ENCODE results near the gene SUPT5H.
A peak's percentile ranks its signal among the peaks of the same experiment; 100 is the strongest.

The SUPT5H gene

DNA sequence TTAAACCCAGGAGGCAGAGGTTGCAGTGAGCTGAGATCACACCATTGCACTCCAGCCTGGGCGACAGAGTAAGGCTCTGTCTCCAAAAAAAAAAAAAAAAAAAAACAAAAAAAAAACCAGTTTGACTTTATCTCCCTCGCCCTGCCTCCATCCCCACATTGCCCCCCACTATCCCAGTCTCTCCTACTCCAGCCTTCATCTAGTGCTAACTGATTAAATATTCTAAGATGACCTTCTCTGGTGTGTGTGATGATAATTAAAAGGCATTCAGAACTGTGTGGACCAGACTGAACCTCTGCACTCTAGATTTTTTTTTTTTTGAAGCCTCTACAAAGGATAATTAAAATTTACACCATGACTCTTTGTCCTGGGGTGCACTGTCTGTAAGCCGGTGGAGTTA lies 47.4 kb downstream of the SUPT5H start:
- Histone ChIP-seq H3K9me3 (ENCODE audit: control insufficient read depth in 1 of 2, low read length in 2 of 2) (no peaks in the 10 kb centered on the region), H3K27ac (ENCODE audit: low read length) (no peak overlapping the region), H3K27me3 (ENCODE audit: low read depth, low read length) (peaks cover 4% of the 10 kb centered on the region)

DNA sequence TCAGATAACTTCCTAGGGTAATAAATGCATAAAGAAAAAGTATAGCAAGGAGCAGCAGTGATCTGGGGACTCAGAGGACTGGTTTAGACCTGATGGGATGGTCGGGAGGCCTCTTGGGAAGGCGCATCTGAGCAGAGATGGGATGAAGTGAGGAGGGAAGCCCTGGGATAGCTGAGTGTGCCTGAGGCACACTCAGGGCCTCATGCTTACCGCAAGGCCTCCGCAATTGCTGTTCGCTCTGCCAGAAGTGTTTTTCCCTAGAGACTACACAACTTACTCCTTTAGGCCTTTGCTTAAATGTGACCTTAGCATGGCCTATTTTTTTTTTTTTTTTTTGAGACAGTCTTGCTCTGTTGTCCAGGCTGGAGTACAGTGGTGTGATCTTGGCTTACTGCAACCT lies 49.3 kb downstream of the SUPT5H start:
- peaks cover 17% of the 10 kb centered on the region for H3K27me3 ChIP-seq (ENCODE audit: low read depth, low read length)
- no peak overlapping the region for H3K27ac ChIP-seq (ENCODE audit: low read length)
- peaks cover 4 to 22% of the 10 kb centered on the region in 2 donors for H3K36me3 ChIP-seq (ENCODE audit: control insufficient read depth in 1 of 2, insufficient read depth in 2 of 2, low read length in 2 of 2)
- no peak overlapping the region for H3K4me3 ChIP-seq (ENCODE audit: low read depth in 1 of 2, low read length in 2 of 2)
- no peaks in the 10 kb centered on the region for H3K9me3 ChIP-seq (ENCODE audit: control insufficient read depth in 1 of 2, low read length in 2 of 2)
- H3K4me1 ChIP-seq (ENCODE audit: control insufficient read depth in 1 of 2, insufficient read depth in 2 of 2, low read length in 2 of 2), result peaks cover 3 to 19% of the 10 kb centered on the region in 2 donors

More for the DNA sequence above, 47.4 kb downstream of the SUPT5H start:
- Histone ChIP-seq H3K4me3 (ENCODE audit: low read depth in 1 of 2, low read length in 2 of 2) (no peak overlapping the region), H3K4me1 (ENCODE audit: control insufficient read depth in 1 of 2, insufficient read depth in 2 of 2, low read length in 2 of 2) (peaks cover 0 to 3% of the 10 kb centered on the region in 2 donors), H3K36me3 (ENCODE audit: control insufficient read depth in 1 of 2, insufficient read depth in 2 of 2, low read length in 2 of 2) (peaks cover 20 to 41% of the 10 kb centered on the region in 2 donors)

DNA sequence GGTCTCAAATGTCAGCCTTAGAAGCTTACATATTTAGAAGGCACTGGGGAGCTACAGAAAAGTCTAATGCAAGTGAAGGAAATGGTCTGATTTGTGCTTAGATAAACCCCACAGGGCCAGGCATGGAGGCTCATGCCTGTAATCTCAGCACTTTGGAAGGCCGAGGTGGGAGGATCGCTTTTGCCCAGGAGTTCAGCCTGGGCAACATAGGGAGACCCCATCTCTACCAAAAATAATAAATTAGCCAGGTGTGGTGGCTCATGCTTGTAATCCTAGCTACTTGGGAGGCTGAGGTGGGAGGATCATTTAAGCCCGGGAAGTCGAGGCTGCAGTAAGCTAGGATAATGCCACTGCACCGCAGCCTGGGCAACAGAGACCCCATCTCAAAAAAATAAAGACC lies 50.7 kb downstream of the SUPT5H start:
- Histone ChIP-seq H3K4me1 (ENCODE audit: control insufficient read depth in 1 of 2, insufficient read depth in 2 of 2, low read length in 2 of 2) (peaks cover 3 to 19% of the 10 kb centered on the region in 2 donors), H3K27me3 (ENCODE audit: low read depth, low read length) (peaks cover 27% of the 10 kb centered on the region), H3K4me3 (ENCODE audit: low read depth in 1 of 2, low read length in 2 of 2) (no peak overlapping the region), H3K36me3 (ENCODE audit: control insufficient read depth in 1 of 2, insufficient read depth in 2 of 2, low read length in 2 of 2) (peaks cover 0 to 12% of the 10 kb centered on the region in 2 donors), H3K27ac (ENCODE audit: low read length) (no peak overlapping the region), H3K9me3 (ENCODE audit: control insufficient read depth in 1 of 2, low read length in 2 of 2) (no peaks in the 10 kb centered on the region)

DNA sequence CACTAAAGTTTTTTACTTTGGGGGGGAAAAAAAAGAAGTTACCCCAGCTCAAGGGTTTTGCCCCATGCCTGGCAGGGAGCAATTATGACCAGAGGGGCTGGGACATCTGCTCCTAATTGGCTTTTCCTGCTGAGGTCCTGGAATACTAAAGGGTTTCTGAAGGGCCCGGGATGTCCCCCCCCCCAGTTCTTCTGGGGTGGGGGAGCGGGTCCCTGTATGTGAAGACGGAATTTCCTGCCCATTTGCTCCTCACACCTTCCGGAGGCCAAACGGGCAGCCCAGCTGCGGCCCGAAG lies 52.3 kb downstream of the SUPT5H start:
- peaks cover 27% of the 10 kb centered on the region for H3K27me3 ChIP-seq (ENCODE audit: low read depth, low read length)
- H3K27ac ChIP-seq (ENCODE audit: low read length), result no peak overlapping the region
- H3K4me1 ChIP-seq (ENCODE audit: control insufficient read depth in 1 of 2, insufficient read depth in 2 of 2, low read length in 2 of 2), result peaks cover 3 to 19% of the 10 kb centered on the region in 2 donors
- H3K9me3 ChIP-seq (ENCODE audit: control insufficient read depth in 1 of 2, low read length in 2 of 2), result no peaks in the 10 kb centered on the region
- H3K36me3 ChIP-seq (ENCODE audit: control insufficient read depth in 1 of 2, insufficient read depth in 2 of 2, low read length in 2 of 2), result no peaks in the 10 kb centered on the region
- peak overlapping the region in 1 of 2 donors; percentile 40 for H3K4me3 ChIP-seq (ENCODE audit: low read depth in 1 of 2, low read length in 2 of 2)

DNA sequence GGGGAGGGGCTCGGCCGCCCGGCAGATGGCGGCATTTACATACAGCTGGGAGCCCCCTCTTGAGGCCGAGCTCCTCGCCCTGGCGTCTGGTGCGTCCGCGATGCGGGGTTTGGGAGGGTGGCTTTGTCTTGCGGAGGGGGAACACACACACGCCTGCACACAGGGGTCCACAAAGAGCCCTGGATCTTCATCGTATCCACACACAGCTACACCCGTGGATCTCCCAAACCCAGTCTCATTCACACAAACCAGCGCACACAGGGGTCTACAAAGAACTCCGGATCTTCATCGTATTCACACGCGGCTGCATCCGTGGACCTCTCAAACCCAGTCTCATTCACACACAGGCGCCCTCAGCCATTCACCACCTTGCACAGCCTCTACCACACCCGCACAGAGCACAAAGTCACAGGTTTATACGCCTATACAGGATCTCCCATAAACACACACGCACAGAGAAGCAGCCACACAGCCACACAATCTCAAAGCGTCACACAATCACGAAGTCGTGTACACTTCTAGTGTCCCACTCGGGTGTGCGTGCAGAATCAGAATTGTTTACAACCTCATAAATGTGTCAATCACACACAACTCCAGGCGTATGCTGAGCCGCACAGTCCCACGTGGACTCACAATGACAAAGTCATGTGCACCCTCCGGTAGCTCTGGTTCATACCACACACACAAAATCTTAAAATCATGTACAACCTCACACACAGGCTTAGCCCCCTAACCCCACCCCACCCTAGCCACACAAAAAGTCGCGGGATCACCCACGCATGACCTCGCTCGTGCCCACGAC lies 52.8 kb downstream of the SUPT5H start:
- Histone ChIP-seq H3K9me3 (ENCODE audit: control insufficient read depth in 1 of 2, low read length in 2 of 2) (no peaks in the 10 kb centered on the region), H3K36me3 (ENCODE audit: control insufficient read depth in 1 of 2, insufficient read depth in 2 of 2, low read length in 2 of 2) (no peaks in the 10 kb centered on the region), H3K27me3 (ENCODE audit: low read depth, low read length) (peaks cover 27% of the 10 kb centered on the region), H3K4me1 (ENCODE audit: control insufficient read depth in 1 of 2, insufficient read depth in 2 of 2, low read length in 2 of 2) (peaks cover 3 to 19% of the 10 kb centered on the region in 2 donors), H3K27ac (ENCODE audit: low read length) (no peak overlapping the region), H3K4me3 (ENCODE audit: low read depth in 1 of 2, low read length in 2 of 2) (peak overlapping the region; percentile 16 to 40)

DNA sequence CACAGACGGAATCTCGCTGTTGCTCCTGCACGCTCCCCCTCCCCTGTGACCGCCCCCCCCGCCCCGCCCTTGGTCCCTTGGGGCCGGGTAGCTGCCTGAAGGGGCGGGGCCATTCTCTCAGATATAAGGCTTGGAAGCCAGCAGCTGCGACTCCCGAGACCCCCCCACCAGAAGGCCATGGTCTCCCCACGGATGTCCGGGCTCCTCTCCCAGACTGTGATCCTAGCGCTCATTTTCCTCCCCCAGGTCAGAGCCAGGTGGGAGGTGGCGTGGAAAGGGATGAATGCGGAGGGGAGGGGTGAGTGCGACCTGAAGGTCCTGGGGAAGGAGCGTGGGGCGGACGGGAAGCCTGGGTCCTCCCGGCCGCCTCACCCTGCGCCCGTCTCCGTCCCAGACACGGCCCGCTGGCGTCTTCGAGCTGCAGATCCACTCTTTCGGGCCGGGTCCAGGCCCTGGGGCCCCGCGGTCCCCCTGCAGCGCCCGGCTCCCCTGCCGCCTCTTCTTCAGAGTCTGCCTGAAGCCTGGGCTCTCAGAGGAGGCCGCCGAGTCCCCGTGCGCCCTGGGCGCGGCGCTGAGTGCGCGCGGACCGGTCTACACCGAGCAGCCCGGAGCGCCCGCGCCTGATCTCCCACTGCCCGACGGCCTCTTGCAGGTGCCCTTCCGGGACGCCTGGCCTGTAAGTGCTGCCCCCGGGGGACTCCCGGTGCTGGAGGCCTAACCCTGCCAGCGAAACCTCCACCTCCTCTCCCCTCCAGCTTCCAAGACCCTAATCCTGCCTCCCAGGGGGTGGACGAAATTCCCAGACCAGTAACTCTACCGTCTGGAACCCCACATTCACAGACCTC lies 53.6 kb downstream of the SUPT5H start, which contains the start of gene DLL3:
Gene DLL3, plus strand, starts transcription at position 150 of the 845 bp plus-strand sequence. Its CDS starts 28 bp downstream, at position 178.
- Histone ChIP-seq H3K9me3 (ENCODE audit: control insufficient read depth in 1 of 2, low read length in 2 of 2) (no peaks in the 10 kb centered on the region), H3K4me3 (ENCODE audit: low read depth in 1 of 2, low read length in 2 of 2) (peak within 1 kb of the TSS; percentile 16 to 40), H3K4me1 (ENCODE audit: control insufficient read depth in 1 of 2, insufficient read depth in 2 of 2, low read length in 2 of 2) (peaks cover 3 to 19% of the 10 kb centered on the region in 2 donors), H3K27me3 (ENCODE audit: low read depth, low read length) (peaks cover 31% of the 10 kb centered on the region), H3K36me3 (ENCODE audit: control insufficient read depth in 1 of 2, insufficient read depth in 2 of 2, low read length in 2 of 2) (no peaks in the 10 kb centered on the region), H3K27ac (ENCODE audit: low read length) (no peak within 1 kb of the TSS)

DNA sequence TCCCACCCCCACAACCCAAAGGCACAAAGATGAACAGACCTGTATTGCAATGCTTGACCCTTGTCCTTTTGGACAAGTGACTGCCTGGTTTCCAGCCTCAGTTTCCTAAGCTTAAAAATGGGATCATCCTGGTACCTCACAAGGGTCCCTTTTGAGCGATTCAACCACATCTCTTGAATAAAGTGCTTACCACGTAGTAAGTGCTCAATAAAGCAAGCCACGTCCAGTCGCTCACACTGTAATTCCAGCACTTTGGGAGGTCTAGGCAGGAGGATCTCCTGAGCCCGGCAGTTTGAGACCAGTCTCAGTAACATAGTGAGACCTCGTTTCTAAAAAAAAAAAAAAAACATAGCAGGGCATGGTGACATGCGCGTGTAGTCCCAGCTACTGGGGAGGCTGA lies 54.5 kb downstream of the SUPT5H start:
- no peak overlapping the region for H3K27ac ChIP-seq (ENCODE audit: low read length)
- no peaks in the 10 kb centered on the region for H3K9me3 ChIP-seq (ENCODE audit: control insufficient read depth in 1 of 2, low read length in 2 of 2)
- peaks cover 3 to 19% of the 10 kb centered on the region in 2 donors for H3K4me1 ChIP-seq (ENCODE audit: control insufficient read depth in 1 of 2, insufficient read depth in 2 of 2, low read length in 2 of 2)
- H3K27me3 ChIP-seq (ENCODE audit: low read depth, low read length), result peaks cover 38% of the 10 kb centered on the region
- no peak overlapping the region for H3K4me3 ChIP-seq (ENCODE audit: low read depth in 1 of 2, low read length in 2 of 2)
- H3K36me3 ChIP-seq (ENCODE audit: control insufficient read depth in 1 of 2, insufficient read depth in 2 of 2, low read length in 2 of 2), result no peaks in the 10 kb centered on the region

DNA sequence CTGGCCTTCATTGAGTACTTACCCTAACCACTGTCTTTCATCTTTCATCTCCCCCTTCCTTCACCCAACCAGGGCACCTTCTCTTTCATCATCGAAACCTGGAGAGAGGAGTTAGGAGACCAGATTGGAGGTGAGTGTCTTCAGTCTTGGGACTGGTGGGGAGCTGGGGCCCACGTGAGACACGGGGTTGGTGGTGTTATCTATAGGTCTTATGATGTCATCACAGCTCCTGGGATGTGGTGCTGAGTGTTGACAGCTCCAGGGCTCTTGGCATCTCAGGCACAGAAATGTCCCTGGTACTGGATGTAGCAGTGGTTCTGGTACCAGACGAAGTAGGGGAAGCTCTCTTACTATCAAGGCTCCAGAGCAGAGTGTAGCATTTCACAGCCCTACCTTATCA lies 55.2 kb downstream of the SUPT5H start:
- Histone ChIP-seq H3K36me3 (ENCODE audit: control insufficient read depth in 1 of 2, insufficient read depth in 2 of 2, low read length in 2 of 2) (no peaks in the 10 kb centered on the region), H3K4me1 (ENCODE audit: control insufficient read depth in 1 of 2, insufficient read depth in 2 of 2, low read length in 2 of 2) (peaks cover 3 to 19% of the 10 kb centered on the region in 2 donors), H3K9me3 (ENCODE audit: control insufficient read depth in 1 of 2, low read length in 2 of 2) (no peaks in the 10 kb centered on the region), H3K27ac (ENCODE audit: low read length) (no peak overlapping the region), H3K4me3 (ENCODE audit: low read depth in 1 of 2, low read length in 2 of 2) (no peak overlapping the region), H3K27me3 (ENCODE audit: low read depth, low read length) (peaks cover 38% of the 10 kb centered on the region)

DNA sequence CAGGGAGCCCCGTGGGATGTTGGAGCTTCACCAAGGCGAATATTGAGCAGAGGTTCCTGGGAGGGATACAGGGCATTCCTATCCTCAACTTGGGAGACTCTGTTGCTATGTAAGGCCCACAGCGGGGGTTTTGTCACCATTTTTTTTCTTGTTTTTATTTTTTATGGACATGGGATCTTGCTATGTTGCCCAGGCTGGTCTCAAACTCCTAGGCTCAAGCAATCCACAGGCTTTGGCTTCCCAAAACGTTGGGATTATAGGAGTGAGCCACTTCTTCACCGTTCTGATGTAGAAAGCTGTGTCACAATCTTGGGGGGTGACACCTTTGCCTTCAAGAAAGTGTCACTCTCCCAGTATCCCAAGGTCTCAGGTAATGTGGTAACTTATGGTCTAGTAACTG lies 56.0 kb downstream of the SUPT5H start:
- no peaks in the 10 kb centered on the region for H3K9me3 ChIP-seq (ENCODE audit: control insufficient read depth in 1 of 2, low read length in 2 of 2)
- H3K27ac ChIP-seq (ENCODE audit: low read length), result no peak overlapping the region
- no peak overlapping the region for H3K4me3 ChIP-seq (ENCODE audit: low read depth in 1 of 2, low read length in 2 of 2)
- peaks cover 40% of the 10 kb centered on the region for H3K27me3 ChIP-seq (ENCODE audit: low read depth, low read length)
- no peaks in the 10 kb centered on the region for H3K36me3 ChIP-seq (ENCODE audit: control insufficient read depth in 1 of 2, insufficient read depth in 2 of 2, low read length in 2 of 2)
- peaks cover 3 to 19% of the 10 kb centered on the region in 2 donors for H3K4me1 ChIP-seq (ENCODE audit: control insufficient read depth in 1 of 2, insufficient read depth in 2 of 2, low read length in 2 of 2)

DNA sequence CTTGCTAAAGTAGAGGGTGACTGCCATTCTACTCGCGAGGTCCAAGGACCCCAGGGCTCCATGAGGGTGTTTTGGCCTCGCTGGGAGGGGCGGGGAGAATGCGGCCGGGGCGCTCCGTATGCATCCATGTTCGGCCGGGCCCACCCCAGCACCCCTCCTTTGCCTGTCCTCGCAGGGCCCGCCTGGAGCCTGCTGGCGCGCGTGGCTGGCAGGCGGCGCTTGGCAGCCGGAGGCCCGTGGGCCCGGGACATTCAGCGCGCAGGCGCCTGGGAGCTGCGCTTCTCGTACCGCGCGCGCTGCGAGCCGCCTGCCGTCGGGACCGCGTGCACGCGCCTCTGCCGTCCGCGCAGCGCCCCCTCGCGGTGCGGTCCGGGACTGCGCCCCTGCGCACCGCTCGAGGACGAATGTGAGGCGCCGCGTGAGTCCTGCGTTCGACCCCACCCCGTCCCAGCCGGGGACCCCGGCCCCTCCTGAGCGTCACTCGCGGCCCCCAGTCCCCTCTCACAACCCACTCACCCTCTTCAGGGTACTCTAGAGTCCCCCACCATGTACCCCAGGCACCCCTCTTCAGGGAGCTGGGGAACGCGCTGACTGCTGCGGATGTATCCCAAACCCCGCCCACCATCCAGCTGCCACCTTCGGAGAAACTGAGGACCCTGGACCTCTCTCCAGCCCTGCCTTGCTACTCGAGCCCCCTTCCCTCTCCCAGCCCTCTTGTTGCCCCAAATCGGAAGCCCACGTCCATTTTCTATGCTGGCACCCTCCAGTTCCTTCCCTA lies 57.4 kb downstream of the SUPT5H start:
- Histone ChIP-seq H3K27me3 (ENCODE audit: low read depth, low read length) (peaks cover 45% of the 10 kb centered on the region), H3K4me1 (ENCODE audit: control insufficient read depth in 1 of 2, insufficient read depth in 2 of 2, low read length in 2 of 2) (peaks cover 3 to 28% of the 10 kb centered on the region in 2 donors), H3K4me3 (ENCODE audit: low read depth in 1 of 2, low read length in 2 of 2) (peak overlapping the region in 1 of 2 donors; percentile 6), H3K9me3 (ENCODE audit: control insufficient read depth in 1 of 2, low read length in 2 of 2) (peaks cover 0 to 3% of the 10 kb centered on the region in 2 donors), H3K27ac (ENCODE audit: low read length) (no peak overlapping the region), H3K36me3 (ENCODE audit: control insufficient read depth in 1 of 2, insufficient read depth in 2 of 2, low read length in 2 of 2) (no peaks in the 10 kb centered on the region)

DNA sequence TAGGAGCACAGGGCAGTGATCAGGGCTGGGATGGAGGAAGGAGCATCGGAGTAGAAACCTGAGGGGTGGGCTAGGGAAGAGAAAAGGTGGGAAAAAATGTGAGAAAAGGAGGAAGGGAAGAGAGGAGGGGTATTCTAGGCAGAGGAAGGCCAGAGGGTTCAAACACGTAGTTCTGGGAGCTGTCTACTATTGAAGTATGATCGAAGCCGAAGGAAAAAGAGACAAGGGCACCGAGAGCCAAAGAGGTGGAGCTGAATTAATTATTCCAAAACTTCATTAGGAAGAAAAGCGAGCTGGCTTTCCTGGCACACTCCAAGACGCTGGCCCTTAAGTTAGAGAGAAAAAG lies 61.2 kb downstream of the SUPT5H start:
- peaks cover 32% of the 10 kb centered on the region for H3K27me3 ChIP-seq (ENCODE audit: low read depth, low read length)
- H3K4me3 ChIP-seq (ENCODE audit: low read depth in 1 of 2, low read length in 2 of 2), result peak overlapping the region in 1 of 2 donors; percentile 66
- H3K4me1 ChIP-seq (ENCODE audit: control insufficient read depth in 1 of 2, insufficient read depth in 2 of 2, low read length in 2 of 2), result peaks cover 0 to 15% of the 10 kb centered on the region in 2 donors
- peaks cover 0 to 3% of the 10 kb centered on the region in 2 donors for H3K9me3 ChIP-seq (ENCODE audit: control insufficient read depth in 1 of 2, low read length in 2 of 2)
- H3K27ac ChIP-seq (ENCODE audit: low read length), result no peak overlapping the region
- H3K36me3 ChIP-seq (ENCODE audit: control insufficient read depth in 1 of 2, insufficient read depth in 2 of 2, low read length in 2 of 2), result no peaks in the 10 kb centered on the region

Measured in muscle layer of duodenum (tissue), 2 donors.